Tibial nerve (tissue), 4 donors: ENCODE data around the gene CRYGN. TPM values are rescaled to one million over a fixed set of nuclear protein-coding genes. Genes with fewer than 3 reads are reported as not detected.
A peak's percentile ranks its signal among the peaks of the same experiment; 100 is the strongest.

Experiments
- DNase-seq, 2 donors: peaks; one replicate each; pipeline ENCODE4 v3.0.0-alpha.2; 2019; ENCODE audit warnings: low spot score in 2 of 2
- H3K27ac ChIP-seq, 4 donors: fragments of 200-600 bp; sonication (generic) in 3 of 4; one replicate each; pipeline ENCODE4 v1.5.1; 2017 to 2019; ENCODE audit warnings: mild to moderate bottlenecking in 1 of 4
- H3K27me3 ChIP-seq, 2 donors: fragments of 200-600 bp; sonication (generic) in 1 of 2; one replicate each; pipeline versions ENCODE4 v1.5.1 to v1.6.0; 2017 to 2019
- H3K36me3 ChIP-seq, 3 donors: fragments of 200-600 bp; sonication (generic); one replicate each; pipeline ENCODE4 v1.5.1; 2018 to 2019
- H3K4me1 ChIP-seq, 4 donors: fragments of 200-600 bp; sonication (generic) in 3 of 4; one replicate each; pipeline ENCODE4 v1.5.1; 2017 to 2019
- H3K4me3 ChIP-seq, 4 donors: fragments of 200-600 bp; sonication (generic) in 3 of 4; one replicate each; pipeline ENCODE4 v1.5.1; 2017 to 2019; ENCODE audit warnings: mild to moderate bottlenecking in 1 of 4, moderate library complexity in 1 of 4
- H3K9me3 ChIP-seq, 4 donors: fragments of 200-600 bp; sonication (generic) in 3 of 4; one replicate each; pipeline ENCODE4 v1.5.1; 2017 to 2019
- EP300 ChIP-seq, 2 donors: sonication (generic); formaldehyde crosslinking; IDR thresholded peaks; one replicate each; pipeline ENCODE4 v1.6.1; 2017; ENCODE audit warnings: antibody characterized with exemption in 2 of 2, mild to moderate bottlenecking in 1 of 2
- POLR2A ChIP-seq, 2 donors: fragments of 450-650 bp; IDR thresholded peaks; one replicate each; pipeline ENCODE4 v1.6.1; 2017; ENCODE audit warnings: antibody characterized with exemption in 2 of 2, mild to moderate bottlenecking in 2 of 2, moderate library complexity in 2 of 2
- WGBS, 2 donors: methylation state at CpG; one replicate each; pipeline ENCODE4 v1.1.5; 2018; 5-methylcytosine and 5-hydroxymethylcytosine counted together
- total RNA-seq, 4 donors: library from RNA; depleted of rRNA; stranded (reverse); fragments of >200 nt; gene quantifications; one replicate each; pipeline ENCODE4 v1.1.0, GENCODE V29; 2016
- TF ChIP-seq, protein P1 (sequence below), 5 experiments: fragments of 200-600 bp in 3 of 5; fragments of 450-650 bp in 2 of 5; sonication (generic) in 3 of 5; IDR thresholded peaks; one replicate each; pipeline ENCODE4 v1.5.1; 2016 to 2019; ENCODE audit warnings: antibody characterized with exemption in 5 of 5, mild to moderate bottlenecking in 3 of 5, moderate library complexity in 2 of 5

Gene CRYGN
- total RNA-seq, 4 donors from 2014 or later: 0.59 to 1.5 (median 0.87) TPM; not detected in 1

DNA sequence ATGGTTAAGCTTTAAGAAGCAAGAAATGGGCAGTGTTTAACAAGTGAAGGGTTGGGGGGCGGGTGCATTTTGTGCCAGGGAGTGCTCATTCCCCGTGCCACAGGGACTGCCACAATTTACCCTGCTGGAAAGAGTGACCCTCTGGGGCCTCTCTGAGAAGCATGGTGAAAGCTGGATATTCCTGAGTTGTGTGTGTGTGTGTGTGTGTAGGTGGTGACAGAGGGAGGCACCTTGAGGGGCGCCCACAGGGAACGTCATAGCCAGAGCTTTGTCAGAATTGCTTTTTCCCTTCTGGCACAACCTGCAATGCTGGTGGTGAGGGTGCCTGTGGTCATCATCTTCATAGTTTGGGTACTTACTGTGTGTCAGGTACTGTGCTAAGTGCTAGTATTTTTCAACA lies 27.6 kb downstream of the CRYGN start:
- TF ChIP-seq, protein P1, sequence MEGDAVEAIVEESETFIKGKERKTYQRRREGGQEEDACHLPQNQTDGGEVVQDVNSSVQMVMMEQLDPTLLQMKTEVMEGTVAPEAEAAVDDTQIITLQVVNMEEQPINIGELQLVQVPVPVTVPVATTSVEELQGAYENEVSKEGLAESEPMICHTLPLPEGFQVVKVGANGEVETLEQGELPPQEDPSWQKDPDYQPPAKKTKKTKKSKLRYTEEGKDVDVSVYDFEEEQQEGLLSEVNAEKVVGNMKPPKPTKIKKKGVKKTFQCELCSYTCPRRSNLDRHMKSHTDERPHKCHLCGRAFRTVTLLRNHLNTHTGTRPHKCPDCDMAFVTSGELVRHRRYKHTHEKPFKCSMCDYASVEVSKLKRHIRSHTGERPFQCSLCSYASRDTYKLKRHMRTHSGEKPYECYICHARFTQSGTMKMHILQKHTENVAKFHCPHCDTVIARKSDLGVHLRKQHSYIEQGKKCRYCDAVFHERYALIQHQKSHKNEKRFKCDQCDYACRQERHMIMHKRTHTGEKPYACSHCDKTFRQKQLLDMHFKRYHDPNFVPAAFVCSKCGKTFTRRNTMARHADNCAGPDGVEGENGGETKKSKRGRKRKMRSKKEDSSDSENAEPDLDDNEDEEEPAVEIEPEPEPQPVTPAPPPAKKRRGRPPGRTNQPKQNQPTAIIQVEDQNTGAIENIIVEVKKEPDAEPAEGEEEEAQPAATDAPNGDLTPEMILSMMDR (IDR thresholded peaks at IDR 0.05): no peak
- TF ChIP-seq POLR2A (IDR thresholded peaks at IDR 0.05) (no peak), EP300 (IDR thresholded peaks at IDR 0.05) (no peak)
- Histone ChIP-seq H3K36me3 (no peaks in the 10 kb centered on the region), H3K9me3 (no peaks in the 10 kb centered on the region), H3K4me3 (no peak overlapping the region), H3K27ac (peak overlapping the region in 1 of 4 donors; percentile 0), H3K27me3 (peaks cover 0 to 28% of the 10 kb centered on the region in 2 donors), H3K4me1 (peaks cover 0 to 38% (median 17%) of the 10 kb centered on the region in 4 donors)
- WGBS, 2 donors: 67 to 78% methylated on average over 4 of the region's 4 CpGs
- no peak for DNase-seq

GRCh38 chr7:151411551-151411950 lies 28.4 kb downstream of the CRYGN start:
- Histone ChIP-seq H3K27me3 (peaks cover 0 to 28% of the 10 kb centered on the region in 2 donors), H3K4me1 (peaks cover 0 to 38% (median 16%) of the 10 kb centered on the region in 4 donors), H3K9me3 (no peaks in the 10 kb centered on the region), H3K4me3 (no peak overlapping the region), H3K36me3 (no peaks in the 10 kb centered on the region), H3K27ac (peak overlapping the region in 2 of 4 donors; percentile 93 to 94)
- no peak for DNase-seq
- TF ChIP-seq POLR2A (IDR thresholded peaks at IDR 0.05): no peak
- TF ChIP-seq EP300 (IDR thresholded peaks at IDR 0.05): no peak
- TF ChIP-seq, protein P1 (IDR thresholded peaks at IDR 0.05): no peak
- 68 to 80% methylated on average over 6 of the region's 6 CpGs for WGBS, 2 donors

GRCh38 chr7:151410405-151411390 lies 29.2 kb downstream of the CRYGN start:
- H3K27ac ChIP-seq: peak overlapping the region; percentile 81 to 94 (median 89)
- no peaks in the 10 kb centered on the region for H3K9me3 ChIP-seq
- TF ChIP-seq POLR2A (IDR thresholded peaks at IDR 0.05) (peak; percentile 39 to 44), EP300 (IDR thresholded peaks at IDR 0.05) (peak; percentile 18 to 52)
- TF ChIP-seq, protein P1 (IDR thresholded peaks at IDR 0.05): no peak
- H3K27me3 ChIP-seq: peaks cover 0 to 28% of the 10 kb centered on the region in 2 donors
- peaks cover 0 to 38% (median 16%) of the 10 kb centered on the region in 4 donors for H3K4me1 ChIP-seq
- H3K4me3 ChIP-seq: peak overlapping the region; percentile 52 to 79 (median 66)
- WGBS, 2 donors: 36 to 38% methylated on average over 35 to 37 of the region's 55 CpGs
- DNase-seq: no peak
- no peaks in the 10 kb centered on the region for H3K36me3 ChIP-seq

GRCh38 chr7:151409667-151410404 lies 30.1 kb downstream of the CRYGN start, which contains the start of gene WDR86:
TSS of gene WDR86 (minus strand) at chr7:151410038. CDS start at chr7:151409589, 449 bp downstream.
- 0 to 1% methylated on average over 34 to 73 of the region's 75 CpGs for WGBS, 2 donors
- H3K9me3 ChIP-seq: no peaks in the 10 kb centered on the region
- no peaks in the 10 kb centered on the region for H3K36me3 ChIP-seq
- peaks cover 0 to 28% of the 10 kb centered on the region in 2 donors for H3K27me3 ChIP-seq
- no peak for TF ChIP-seq POLR2A (IDR thresholded peaks at IDR 0.05)
- TF ChIP-seq, protein P1 (IDR thresholded peaks at IDR 0.05): peak in 2 of 5 experiments; percentile 10 to 19
- TF ChIP-seq EP300 (IDR thresholded peaks at IDR 0.05): peak in 1 of 2 donors; percentile 44
- no peak for DNase-seq
- peak within 1 kb of the TSS; percentile 52 to 79 (median 66) for H3K4me3 ChIP-seq
- peaks cover 0 to 46% (median 19%) of the 10 kb centered on the region in 4 donors for H3K4me1 ChIP-seq
- H3K27ac ChIP-seq: peak within 1 kb of the TSS; percentile 81 to 94 (median 89)
